Muscle layer of duodenum (tissue), 2 donors: Measurements from ENCODE around the gene MAPK8.
"Not testable (repeated sequence)": the region's sequence is repeated elsewhere in the genome, so short reads cannot be mapped to it uniquely, and the experiment has no call there.

Source experiments
- H3K27ac ChIP-seq: one replicate; pipeline ENCODE4 v1.7.0; 2013; ENCODE audit warnings: mild to moderate bottlenecking, low read length
- H3K27me3 ChIP-seq: one replicate; pipeline ENCODE4 v1.7.0; 2013; ENCODE audit warnings: low read depth, mild to moderate bottlenecking, control low read depth, low read length
- H3K36me3 ChIP-seq, 2 donors: one replicate each; pipeline ENCODE4 v1.7.0; 2013; ENCODE audit warnings: low read length in 2 of 2, control low read depth in 1 of 2, mild to moderate bottlenecking in 1 of 2; ENCODE audit not compliant: insufficient read depth in 2 of 2, control insufficient read depth in 1 of 2
- H3K4me1 ChIP-seq, 2 donors: one replicate each; pipeline ENCODE4 v1.7.0; 2013; ENCODE audit warnings: low read length in 2 of 2, mild to moderate bottlenecking in 2 of 2, control low read depth in 1 of 2, moderate library complexity in 1 of 2; ENCODE audit not compliant: insufficient read depth in 2 of 2, control insufficient read depth in 1 of 2
- H3K4me3 ChIP-seq, 2 donors: one replicate each; pipeline ENCODE4 v1.7.0; 2013; ENCODE audit warnings: low read length in 2 of 2, low read depth in 1 of 2, mild to moderate bottlenecking in 1 of 2
- H3K9me3 ChIP-seq, 2 donors: one replicate each; pipeline ENCODE4 v1.7.0; 2013; ENCODE audit warnings: low read length in 2 of 2, control low read depth in 1 of 2, mild to moderate bottlenecking in 1 of 2; ENCODE audit not compliant: control insufficient read depth in 1 of 2
- donor health status: healthy.

Gene MAPK8

GRCh38 chr10:48340734-48341133 lies 34.3 kb downstream of the MAPK8 start:
- no peaks in the 10 kb centered on the region for H3K9me3 ChIP-seq
- no peaks in the 10 kb centered on the region for H3K36me3 ChIP-seq
- no peaks in the 10 kb centered on the region for H3K27me3 ChIP-seq
- no peaks in the 10 kb centered on the region for H3K4me1 ChIP-seq
- no peak overlapping the region for H3K27ac ChIP-seq
- H3K4me3 ChIP-seq = no peak overlapping the region

DNA sequence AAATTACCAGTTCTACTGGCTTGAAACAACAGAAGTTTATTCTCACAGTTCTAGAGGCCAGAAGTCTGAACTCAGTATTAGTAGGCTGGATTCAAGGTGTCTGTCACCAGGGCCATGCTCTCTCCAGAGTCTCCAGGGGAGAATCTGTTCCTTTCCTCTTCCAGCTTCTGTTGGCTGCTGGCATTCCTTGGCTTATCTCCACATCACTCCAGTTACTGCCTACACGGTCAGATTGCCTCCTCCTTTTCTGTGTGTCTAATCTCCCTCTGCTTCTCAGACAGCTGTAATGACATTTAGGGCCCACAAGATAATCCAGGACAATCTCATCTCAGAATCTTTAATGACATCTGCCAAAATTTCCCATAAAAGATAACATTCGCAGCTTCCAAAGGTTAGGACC lies 36.6 kb downstream of the MAPK8 start:
- Histone ChIP-seq H3K9me3 (peaks cover 0 to 6% of the 10 kb centered on the region in 2 donors), H3K4me3 (no peak overlapping the region), H3K27me3 (no peaks in the 10 kb centered on the region), H3K4me1 (no peaks in the 10 kb centered on the region), H3K27ac (no peak overlapping the region), H3K36me3 (no peaks in the 10 kb centered on the region)

- Histone ChIP-seq H3K9me3 (peaks cover 0 to 6% of the 10 kb centered on the region in 2 donors), H3K27ac (no peak overlapping the region), H3K36me3 (no peaks in the 10 kb centered on the region), H3K4me1 (no peaks in the 10 kb centered on the region), H3K4me3 (no peak overlapping the region), H3K27me3 (no peaks in the 10 kb centered on the region)
Measured at GRCh38 chr10:48343921-48344598, 37.6 kb downstream of the MAPK8 start.

DNA sequence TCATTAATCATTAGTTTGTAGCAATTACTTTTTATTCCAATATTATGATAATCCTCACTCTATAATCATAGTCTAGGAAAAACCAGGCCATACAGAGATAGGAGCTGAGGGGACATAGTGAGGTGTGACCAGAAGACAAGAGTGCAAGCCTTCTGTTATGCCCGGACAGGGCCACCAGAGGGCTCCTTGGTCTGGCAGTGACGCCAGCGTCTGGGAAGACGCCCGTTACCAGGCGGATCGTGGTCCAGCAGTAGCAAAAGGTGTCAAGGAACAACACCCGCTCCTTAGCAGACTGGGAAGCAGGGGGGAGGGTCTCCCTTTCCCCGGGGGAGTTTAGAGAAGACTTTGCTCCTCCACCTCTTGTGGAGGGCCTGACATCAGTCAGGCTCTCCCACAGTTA lies 39.8 kb downstream of the MAPK8 start:
- H3K4me1 ChIP-seq, H3K27me3 ChIP-seq, H3K27ac ChIP-seq, H3K9me3 ChIP-seq, H3K4me3 ChIP-seq, H3K36me3 ChIP-seq: not testable (repeated sequence)

- not testable (repeated sequence) for H3K27me3 ChIP-seq, H3K9me3 ChIP-seq, H3K4me1 ChIP-seq, H3K27ac ChIP-seq, H3K4me3 ChIP-seq, H3K36me3 ChIP-seq
Measured at GRCh38 chr10:48347539-48347938, 41.1 kb downstream of the MAPK8 start.

DNA sequence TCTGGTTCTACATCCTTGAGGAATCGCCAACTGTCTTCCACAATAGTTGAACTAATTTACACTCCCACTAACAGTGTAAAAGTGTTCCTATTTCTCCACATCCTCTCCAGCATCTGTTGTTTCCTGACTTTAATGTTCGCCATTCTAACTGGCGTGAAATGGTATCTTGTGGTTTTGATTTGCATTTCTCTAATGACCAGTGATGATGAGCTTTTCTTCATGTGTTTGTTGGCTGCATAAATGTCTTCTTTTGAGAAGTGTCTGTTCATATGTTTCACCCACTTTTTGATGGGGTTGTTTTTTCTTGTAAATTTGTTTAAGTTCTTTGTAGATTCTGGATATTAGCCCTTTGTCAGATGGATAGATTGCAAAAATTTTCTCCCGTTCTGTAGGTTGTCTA lies 41.5 kb downstream of the MAPK8 start:
- H3K4me1 ChIP-seq, H3K9me3 ChIP-seq, H3K4me3 ChIP-seq, H3K27me3 ChIP-seq, H3K27ac ChIP-seq, H3K36me3 ChIP-seq: not testable (repeated sequence)

DNA sequence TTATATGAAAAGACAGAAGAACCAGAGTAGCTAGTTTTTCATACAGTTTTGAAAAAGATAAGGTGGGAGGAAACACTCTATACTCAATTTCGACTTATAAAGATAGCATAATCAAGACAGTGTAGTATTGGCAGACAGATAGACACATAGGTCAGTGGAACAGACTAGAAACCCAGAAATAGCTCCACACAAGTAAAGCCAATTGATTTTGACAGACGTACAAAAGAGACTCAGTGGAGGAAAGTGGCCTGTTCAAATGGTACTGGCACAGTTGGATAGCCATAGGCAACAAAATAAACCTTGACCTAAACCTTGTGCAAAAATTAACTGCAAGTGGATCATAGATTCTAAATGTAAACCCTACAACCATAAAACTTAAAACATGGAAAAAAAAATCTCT lies 46.8 kb downstream of the MAPK8 start:
- no peaks in the 10 kb centered on the region for H3K4me1 ChIP-seq
- H3K27ac ChIP-seq = no peak overlapping the region
- H3K36me3 ChIP-seq = no peaks in the 10 kb centered on the region
- H3K9me3 ChIP-seq = no peaks in the 10 kb centered on the region
- H3K4me3 ChIP-seq = no peak overlapping the region
- no peaks in the 10 kb centered on the region for H3K27me3 ChIP-seq

DNA sequence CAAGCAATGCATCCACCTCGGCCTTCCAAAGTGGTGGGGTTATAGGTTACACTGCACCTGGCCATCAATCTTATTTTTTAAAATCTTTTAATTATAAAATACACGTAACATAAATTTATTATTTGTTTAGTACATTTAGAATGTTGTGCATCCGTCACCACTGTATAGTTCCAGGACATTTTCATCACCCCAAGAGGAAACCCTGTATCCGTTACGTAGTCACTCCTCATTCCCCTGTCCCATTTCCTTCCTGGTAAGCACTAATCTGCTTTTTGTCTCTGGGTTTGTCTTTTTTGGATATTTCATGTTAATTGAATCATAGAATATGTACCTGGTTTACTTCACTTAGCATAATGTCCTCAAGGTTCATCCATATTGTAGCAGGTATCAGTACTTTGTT lies 51.2 kb downstream of the MAPK8 start:
- no peak overlapping the region for H3K4me3 ChIP-seq

DNA sequence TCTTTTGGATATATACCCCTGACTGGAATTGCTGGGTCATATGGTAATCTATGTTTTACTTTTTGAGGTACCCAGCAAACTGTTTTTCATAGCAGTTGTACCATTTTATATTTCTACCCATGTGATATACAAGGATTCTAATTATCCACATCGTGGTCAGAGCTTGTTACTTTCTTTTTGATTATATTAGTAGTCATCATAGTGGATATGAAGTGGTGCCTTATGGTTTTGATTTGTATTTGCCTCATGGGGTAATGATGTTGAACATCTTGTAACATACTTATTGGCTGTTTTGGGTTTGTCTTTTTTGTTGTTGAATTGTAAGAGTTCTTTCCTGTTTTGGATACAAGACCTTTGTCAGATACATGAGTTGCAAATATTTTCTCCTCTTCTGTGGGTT lies 51.7 kb downstream of the MAPK8 start:
- no peaks in the 10 kb centered on the region for H3K9me3 ChIP-seq
- no peak overlapping the region for H3K27ac ChIP-seq
- H3K4me3 ChIP-seq = no peak overlapping the region
- no peaks in the 10 kb centered on the region for H3K36me3 ChIP-seq
- no peaks in the 10 kb centered on the region for H3K4me1 ChIP-seq
- H3K27me3 ChIP-seq = no peaks in the 10 kb centered on the region

More for the DNA sequence above, 51.2 kb downstream of the MAPK8 start:
- H3K36me3 ChIP-seq = no peaks in the 10 kb centered on the region
- H3K9me3 ChIP-seq = no peaks in the 10 kb centered on the region
- H3K4me1 ChIP-seq = no peaks in the 10 kb centered on the region
- no peak overlapping the region for H3K27ac ChIP-seq
- no peaks in the 10 kb centered on the region for H3K27me3 ChIP-seq

DNA sequence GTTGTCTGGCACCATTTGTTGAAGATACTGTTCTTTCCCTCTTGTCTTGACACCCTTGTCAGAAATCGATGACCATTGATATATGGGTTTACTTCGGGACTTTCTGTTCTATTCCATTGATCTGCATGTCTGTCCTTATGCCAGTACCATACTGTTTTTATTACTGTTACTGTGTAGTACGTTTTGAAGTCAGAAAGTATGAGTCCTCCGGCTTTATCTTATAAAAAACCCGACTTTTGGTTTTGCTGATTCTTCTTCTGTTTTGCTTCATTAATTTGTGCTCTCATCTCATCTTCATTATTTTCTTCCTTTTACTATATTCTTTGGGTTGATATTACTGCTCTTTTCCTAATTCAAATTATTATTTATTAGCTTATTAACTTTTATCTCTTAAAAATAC lies 52.4 kb downstream of the MAPK8 start:
- no peaks in the 10 kb centered on the region for H3K9me3 ChIP-seq
- H3K4me3 ChIP-seq = no peak overlapping the region
- H3K27me3 ChIP-seq = no peaks in the 10 kb centered on the region
- H3K27ac ChIP-seq = no peak overlapping the region
- H3K36me3 ChIP-seq = no peaks in the 10 kb centered on the region
- H3K4me1 ChIP-seq = no peaks in the 10 kb centered on the region

GRCh38 chr10:48361176-48361575 lies 54.7 kb downstream of the MAPK8 start:
- Histone ChIP-seq H3K4me1 (peaks cover 5 to 16% of the 10 kb centered on the region in 2 donors), H3K36me3 (no peaks in the 10 kb centered on the region), H3K4me3 (no peak overlapping the region), H3K9me3 (no peaks in the 10 kb centered on the region), H3K27me3 (no peaks in the 10 kb centered on the region), H3K27ac (no peak overlapping the region)

- peaks cover 5 to 16% of the 10 kb centered on the region in 2 donors for H3K4me1 ChIP-seq
- no peaks in the 10 kb centered on the region for H3K27me3 ChIP-seq
- no peak overlapping the region for H3K4me3 ChIP-seq
- no peaks in the 10 kb centered on the region for H3K36me3 ChIP-seq
- H3K27ac ChIP-seq = no peak overlapping the region
- no peaks in the 10 kb centered on the region for H3K9me3 ChIP-seq
Measured at GRCh38 chr10:48363617-48364355, 57.3 kb downstream of the MAPK8 start.
